Sigmoid colon (tissue), 4 donors: ENCODE data around the gene CALML3.

Experiments used
- CTCF ChIP-seq, 4 experiments: fragments of 450-650 bp in 3 of 4; fragments of 200-600 bp in 1 of 4; IDR thresholded peaks; one replicate each; pipeline ENCODE4 v1.5.1; 2016 to 2019; ENCODE audit warnings: antibody characterized with exemption in 4 of 4, mild to moderate bottlenecking in 3 of 4, moderate library complexity in 2 of 4
- EP300 ChIP-seq, 4 donors: sonication (generic); formaldehyde crosslinking; IDR thresholded peaks; one replicate each; pipeline ENCODE4 v1.6.1; 2017; ENCODE audit warnings: antibody characterized with exemption in 4 of 4
- POLR2A ChIP-seq, 2 donors: fragments of 450-650 bp; IDR thresholded peaks; one replicate each; pipeline ENCODE4 v1.6.1; 2016; ENCODE audit warnings: antibody characterized with exemption in 2 of 2, mild to moderate bottlenecking in 2 of 2, moderate library complexity in 2 of 2

- TF ChIP-seq CTCF (IDR thresholded peaks at IDR 0.05) (no peak), EP300 (IDR thresholded peaks at IDR 0.05) (no peak), POLR2A (IDR thresholded peaks at IDR 0.05) (no peak)
These were observed 2.8 kb downstream of the CALML3 start for GRCh38 chr10:5527332-5528200.
